Ishikawa (cell line): Measurements from ENCODE around the gene BAD.

ENCODE experiments used
- EP300 ChIP-seq: IDR thresholded peaks from 2 replicates; pipeline ENCODE4 v1.6.1; 2012; ENCODE audit warnings: borderline replicate concordance
- NFIC ChIP-seq: IDR thresholded peaks from 2 replicates; pipeline ENCODE4 v1.6.1; 2012
- RAD21 ChIP-seq: IDR thresholded peaks from 2 replicates; pipeline ENCODE4 v1.6.1; 2012; ENCODE audit warnings: low read depth
- REST ChIP-seq: IDR thresholded peaks from 2 replicates; pipeline ENCODE4 v1.6.1; 2012; ENCODE audit warnings: low read depth, mild to moderate bottlenecking
- USF1 ChIP-seq: IDR thresholded peaks from 2 replicates; pipeline ENCODE4 v1.6.1; 2012
- YY1 ChIP-seq: IDR thresholded peaks from 2 replicates; pipeline ENCODE4 v1.6.1; 2012; ENCODE audit warnings: low read depth

- TF ChIP-seq EP300 (no peak), RAD21 (no peak), USF1 (no peak), YY1 (no peak), REST (no peak), NFIC (no peak)
Observed at GRCh38 chr11:64281957-64282770, 2.3 kb downstream of the BAD start.
